ENCODE measurements around the gene FKRP.

FKRP gene

DNA sequence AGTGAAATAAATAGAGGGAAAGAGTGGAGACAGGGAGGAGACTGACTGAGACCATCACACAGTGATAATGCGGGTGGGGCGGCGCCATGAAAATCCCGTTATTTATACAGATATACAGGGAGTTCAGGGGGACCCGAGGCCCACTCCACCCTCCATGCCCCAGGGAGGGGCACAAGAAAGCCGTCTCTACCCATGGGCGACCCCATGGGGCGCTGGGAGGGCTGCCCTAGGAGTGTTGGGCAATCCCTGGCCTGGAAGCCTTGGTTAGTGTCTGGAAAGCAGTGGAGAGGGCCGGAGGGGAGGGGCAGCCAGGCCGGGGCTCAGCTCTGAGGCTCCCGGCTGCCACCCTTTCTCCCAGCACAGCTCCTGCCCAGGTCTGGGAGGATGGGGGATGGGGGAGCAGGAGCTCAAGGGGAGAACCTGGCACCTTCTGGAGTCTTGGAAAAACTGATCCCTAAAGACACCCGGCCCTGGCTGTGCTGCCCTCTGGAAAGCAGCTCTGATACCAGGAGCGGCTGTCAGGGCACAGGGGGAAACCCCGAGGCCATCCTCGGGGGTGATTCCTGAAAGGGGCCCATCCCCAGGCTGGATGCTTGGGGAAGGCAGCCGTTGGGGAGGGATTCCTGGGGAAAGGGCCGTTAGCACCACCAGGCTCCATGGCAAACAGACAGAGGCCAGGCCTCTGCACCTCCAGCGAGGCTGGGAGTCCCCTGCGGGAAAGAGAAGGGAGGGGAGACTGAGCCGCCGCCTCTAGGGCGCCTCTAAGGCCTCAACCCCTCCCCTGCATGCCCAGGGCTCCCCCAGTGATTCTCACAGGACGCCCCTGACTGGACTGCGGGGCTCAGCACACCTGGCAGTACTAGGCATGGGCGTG lies 26.0 kb upstream of the FKRP start:
- no peak for DNase-seq (ENCODE audit: low read depth)

DNA sequence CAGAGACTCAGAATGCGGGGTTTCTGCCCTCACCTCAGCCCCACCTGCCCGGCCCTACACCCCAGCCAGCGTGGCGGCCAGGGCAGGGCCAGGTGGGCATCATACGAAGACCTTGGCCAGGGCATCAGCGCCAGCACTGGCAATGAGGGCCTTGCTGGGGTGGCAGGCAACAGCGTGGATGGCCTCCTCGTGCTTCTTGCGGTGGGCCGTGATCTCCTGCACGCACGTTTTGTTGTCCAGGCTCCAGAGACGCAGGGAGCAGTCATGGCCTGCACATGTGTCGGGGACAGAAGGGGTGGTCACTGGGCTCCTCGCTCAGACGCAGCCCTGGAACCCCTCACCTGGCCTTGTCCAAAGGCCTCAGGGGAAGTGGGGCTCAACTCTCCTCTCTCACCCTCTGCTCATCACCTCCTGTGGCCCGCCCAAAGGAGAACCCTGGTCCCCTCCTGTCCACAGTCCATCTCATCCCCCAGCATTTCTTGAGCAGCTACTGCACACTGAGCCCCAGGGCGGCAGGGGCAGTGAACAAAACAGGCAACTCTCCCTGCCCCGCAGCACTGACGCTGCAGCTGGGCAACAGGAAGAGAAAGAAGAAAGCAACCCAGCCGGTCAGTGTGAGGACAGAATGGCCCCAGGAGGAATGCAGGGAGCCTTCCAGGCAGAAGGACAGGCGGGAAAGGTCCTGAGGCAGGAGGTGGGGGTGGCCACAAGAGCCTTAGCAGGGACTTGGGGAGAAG lies 25.2 kb upstream of the FKRP start:
- DNase-seq (ENCODE audit: low read depth) = no peak

DNA sequence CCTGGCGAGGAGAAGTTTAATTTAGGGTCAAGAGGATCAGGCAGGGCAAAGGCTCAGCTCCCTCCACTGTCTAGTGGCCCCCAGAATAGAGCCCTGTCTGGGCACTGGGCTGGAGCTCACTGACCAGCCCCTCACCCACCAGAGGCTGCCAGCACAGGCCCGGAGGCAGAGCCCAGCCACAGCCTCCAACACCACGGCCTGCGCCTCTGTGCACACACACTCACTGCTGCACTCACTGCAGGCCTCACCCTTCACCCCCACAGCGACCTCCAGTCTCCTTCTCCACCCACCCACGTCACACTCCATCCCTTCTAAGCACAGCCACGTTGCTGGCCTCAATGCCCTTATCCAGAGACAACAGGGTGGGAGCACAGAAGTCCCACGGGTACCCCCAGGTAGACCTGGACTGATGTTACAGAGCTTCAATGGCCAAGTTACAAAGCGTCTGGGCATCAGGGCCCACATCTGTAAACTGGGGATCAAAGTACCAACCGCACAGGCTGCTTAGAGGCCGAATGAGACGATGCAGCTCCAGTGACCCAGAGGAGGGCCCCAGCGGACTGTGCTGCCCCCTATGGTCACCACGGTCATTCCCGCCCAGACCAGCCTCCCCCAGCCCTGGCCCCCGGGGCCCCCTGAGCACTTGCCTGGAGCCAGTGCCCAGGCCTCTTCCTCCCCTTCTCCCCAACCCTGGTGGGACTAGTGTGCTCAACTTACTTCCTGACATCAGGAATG lies 24.4 kb upstream of the FKRP start:
- no peak for DNase-seq (ENCODE audit: low read depth)

DNA sequence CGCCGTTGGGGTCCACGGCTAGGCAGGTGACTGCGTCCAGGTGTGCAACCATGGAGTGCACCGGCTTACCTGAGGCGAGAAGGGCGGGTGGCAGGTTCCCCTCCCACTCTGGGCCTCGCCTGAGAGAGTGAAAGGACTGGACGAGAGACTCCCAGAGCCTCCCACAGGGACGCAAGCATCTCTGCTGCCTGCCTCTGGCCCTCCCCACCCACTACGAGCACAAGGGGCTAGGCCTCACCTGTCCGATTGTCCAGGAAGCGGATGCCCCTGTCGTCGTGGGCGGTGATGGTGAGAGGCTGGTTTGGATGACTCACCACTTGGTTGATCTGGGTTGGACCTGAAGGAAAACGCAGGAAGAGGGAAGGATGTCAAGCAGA lies 23.9 kb upstream of the FKRP start:
- no peak for DNase-seq (ENCODE audit: low read depth)

DNA sequence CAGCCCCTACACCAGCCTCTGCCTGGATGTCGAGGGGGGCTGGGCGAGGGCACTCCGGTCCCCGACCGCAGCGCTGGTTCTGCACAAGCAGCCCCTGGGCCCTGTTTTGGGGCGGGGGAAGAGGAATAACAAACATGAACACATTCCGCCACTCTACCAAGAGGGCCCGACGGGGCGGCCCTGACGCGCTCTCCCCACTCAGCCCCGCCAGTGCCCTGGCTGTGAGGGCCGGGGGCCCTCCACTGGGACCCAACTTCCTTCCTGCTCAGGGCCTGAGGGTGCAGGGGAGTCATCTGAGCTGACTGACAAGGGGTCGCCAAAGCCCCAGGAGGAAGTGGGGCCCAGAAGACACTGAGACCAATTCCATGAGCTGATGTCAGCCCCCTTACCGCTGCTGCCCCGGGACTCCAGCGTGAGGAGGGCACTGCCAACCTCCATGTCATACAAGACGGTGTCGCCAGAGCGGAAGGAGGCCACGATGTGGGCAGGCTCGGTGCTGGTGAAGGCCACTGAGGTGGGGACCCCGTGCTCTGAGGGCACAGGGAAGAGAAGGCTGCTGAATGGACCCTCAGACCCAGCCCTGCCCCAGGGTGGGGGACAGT lies 23.3 kb upstream of the FKRP start:
- no peak for DNase-seq (ENCODE audit: low read depth)

DNA sequence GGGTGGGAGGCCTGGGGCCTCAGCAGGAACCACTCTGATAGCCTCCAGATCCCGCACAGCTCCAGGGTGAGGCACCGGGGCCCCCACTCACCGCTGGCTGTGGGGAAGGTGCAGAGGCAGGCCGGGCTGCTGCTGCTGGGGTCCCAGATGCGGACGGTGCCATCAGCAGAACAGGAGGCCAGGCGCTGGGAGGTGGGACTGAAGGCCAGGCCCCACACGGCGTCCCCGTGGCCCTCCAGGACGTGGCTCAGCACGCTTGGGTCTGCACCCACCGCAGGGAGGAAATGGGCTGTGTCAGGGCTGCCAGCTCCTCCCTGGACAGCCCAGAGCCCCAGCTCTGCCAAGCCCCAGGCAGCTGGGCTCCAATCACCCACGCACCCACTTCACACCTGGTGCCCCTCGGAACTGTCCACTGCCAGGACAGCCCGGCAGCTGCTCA lies 22.8 kb upstream of the FKRP start:
- DNase-seq (ENCODE audit: low read depth) = no peak

DNA sequence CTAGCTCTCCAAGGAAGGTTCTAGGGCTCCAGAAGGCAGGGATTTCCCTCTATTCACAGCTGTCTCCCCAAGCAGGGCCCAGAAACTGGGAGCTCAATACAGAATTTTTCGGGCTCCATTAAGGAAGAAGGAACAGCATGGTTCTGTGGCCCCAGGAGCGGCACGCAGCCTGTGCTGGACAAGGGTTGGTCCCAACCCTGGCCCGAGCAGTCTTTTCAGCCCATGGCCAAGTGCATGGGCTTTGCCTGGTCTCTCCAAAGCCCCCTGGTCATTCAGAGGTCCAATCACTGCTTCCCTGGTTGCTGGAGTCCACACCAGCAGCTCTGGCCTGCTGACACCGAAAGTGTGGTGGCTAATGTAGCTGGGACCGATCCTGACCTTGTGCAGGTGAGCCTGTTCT lies 22.4 kb upstream of the FKRP start:
- DNase-seq (ENCODE audit: low read depth) = no peak

DNA sequence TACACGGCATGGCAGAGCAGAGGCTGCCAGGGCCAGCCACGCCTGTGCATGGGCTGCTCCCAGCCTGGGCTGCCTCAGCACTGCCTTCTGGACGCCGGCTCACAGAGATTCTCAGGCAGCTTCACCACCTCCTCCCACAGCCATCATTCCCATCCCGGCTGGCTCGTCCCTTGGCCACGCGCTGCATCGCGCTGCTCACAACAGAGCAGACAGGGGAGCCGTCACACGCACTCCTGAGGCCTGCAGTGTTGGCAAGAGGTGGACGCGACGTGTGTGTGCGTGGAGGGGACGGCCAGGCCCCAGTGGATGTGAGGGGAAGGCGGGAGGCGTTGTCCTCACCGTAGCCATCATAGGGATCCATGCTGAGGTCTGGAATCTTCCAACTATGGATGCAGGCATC lies 21.4 kb upstream of the FKRP start:
- DNase-seq (ENCODE audit: low read depth) = no peak

DNA sequence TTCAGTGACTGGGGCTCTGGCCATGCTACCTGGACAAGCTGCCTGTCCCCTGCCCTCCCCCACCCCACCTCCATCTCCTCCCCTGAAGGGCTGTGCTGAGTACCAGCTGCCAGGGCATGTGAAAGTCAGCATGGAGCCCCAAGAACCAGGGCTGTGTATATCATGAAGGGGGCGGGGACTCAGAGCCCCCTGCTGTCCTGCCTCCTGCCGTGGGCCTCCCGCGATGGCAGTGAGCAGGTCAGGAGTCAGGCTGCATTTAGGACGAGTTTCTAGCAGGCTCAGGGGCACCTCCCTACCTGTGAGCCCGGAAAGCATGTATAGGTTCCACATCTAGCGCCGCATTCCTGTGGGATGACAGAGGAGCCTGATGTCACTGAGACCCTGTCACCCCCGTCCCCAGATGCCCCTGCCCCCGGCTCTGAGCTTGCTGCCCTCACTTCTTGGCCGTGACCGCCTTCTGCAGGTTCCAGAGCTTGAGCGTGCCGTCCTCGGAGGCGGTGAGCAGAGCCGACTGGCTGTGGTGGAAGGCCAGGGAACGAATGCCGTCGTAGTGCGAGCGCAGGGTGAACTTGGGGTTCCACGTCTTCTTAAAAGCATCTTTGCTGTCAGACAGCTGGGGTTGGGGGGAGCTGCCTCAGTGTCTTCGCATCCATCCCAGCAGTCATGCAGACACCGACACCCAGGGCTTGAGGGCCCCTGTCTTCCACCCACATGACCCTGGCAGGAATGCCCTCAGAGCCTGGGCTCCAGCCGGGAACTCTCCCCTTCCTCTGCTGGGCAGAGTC lies 20.6 kb upstream of the FKRP start:
- no peak for DNase-seq (ENCODE audit: low read depth)

DNA sequence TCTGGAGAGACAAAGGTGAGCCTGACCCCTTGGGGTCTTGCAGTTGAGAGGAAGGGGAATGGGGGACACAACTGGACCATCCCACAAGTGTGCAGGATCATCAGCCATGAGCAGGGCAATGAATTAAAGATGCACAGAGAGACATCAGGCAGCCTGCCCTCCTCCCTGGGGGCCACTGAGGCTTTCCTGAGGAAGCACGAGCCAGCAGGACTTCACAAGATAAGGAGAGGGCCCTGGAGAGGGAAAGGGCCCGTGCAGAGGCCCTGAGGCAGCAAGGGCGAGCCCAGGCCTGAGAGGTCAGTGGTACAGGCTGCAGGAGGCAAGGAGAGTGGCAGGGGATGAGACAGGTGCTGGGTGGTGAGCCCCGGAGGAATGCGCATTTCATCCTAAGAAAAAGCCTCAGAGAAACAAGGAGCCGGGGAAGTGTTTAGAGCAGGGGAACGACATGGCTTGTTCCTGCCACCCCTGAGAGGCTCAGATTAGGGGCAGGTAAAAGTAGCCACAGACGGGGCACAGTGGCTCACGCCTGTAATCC lies 19.9 kb upstream of the FKRP start:
- no peak for DNase-seq (ENCODE audit: low read depth)

DNA sequence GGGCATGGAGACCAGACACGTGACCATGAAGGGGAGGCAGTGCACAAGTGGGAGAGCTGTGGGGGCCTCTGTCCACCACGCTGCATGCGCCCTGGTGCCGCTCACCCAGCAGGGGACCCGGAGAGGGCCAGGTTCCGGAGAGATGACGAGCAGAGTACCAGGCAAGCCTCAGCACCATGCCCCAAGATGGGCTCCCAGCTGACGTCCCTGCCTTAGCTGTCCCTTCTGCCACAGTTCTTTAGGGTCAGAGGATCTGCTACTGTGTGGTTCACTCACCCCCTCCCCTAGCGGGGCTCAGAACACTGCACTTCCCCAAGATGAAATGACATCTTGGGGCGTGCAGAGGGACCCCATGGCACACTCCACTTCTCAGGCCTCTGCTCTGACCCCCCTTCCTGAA lies 19.3 kb upstream of the FKRP start:
- no peak for DNase-seq (ENCODE audit: low read depth)

DNA sequence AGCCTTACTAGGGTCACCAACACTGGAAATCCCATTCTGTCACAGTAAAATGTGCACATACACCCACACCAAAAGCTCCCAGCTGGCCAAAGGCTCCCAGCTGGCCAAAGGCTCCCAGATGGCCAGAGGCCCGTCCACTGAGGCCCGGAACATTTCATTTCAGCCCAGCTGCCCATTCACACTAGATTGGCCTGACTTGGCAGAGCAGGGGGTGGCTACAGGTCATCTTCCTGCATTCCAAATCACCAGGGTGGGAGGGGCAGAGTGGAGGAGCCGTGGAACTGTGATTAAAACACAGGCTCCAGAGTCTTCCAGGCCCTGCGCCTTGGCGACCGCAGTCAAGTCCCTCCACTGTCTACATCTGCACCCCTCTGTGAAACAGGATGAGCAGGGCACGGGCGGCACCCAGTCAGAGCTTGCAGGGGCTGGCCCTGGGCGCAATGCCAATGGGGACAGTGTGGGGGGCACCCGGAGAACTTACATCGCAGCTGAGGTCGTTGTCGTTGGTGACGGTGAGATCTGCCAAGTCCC lies 18.8 kb upstream of the FKRP start:
- DNase-seq (ENCODE audit: low read depth) = no peak

DNA sequence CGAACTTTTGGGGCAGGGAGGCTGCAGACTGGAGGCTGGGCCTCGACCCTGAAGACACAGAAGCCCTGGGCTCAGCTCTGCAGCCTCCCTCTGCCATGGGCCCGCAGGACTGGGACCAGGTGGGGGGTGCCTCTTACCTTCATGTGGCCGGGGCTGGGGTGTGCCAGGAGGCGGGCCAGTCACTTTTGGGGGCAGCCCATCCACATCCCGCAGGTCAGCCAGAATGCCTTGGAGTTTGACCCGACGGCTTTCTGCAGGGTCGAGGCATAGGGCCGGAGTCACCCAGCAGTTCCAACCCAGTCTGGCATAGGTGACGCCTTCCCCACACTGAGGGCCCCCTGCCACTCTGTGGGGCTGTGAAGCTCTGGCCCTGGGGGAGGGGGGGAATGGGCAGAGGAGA lies 18.1 kb upstream of the FKRP start:
- no peak for DNase-seq (ENCODE audit: low read depth)

DNA sequence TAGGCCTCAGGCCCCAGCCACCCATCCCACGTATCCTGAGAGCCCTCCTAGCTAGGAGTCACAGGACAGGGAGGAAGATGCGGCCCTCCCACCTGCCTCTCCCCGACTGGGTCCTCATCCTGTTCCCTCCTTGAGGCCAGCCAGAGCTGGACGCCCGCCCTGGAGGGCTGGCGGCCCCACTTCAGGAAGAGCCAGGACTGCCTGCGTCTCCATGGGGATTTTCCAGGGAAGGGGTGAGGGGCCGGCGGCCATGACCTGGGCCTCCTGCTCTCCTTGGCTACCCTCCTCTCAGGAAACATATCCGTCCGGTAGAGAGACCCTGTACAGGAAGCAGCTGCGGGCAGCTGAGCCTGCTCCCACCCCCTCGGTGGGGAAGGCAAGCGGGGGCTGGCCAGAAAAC lies 17.6 kb upstream of the FKRP start:
- DNase-seq (ENCODE audit: low read depth) = no peak

DNA sequence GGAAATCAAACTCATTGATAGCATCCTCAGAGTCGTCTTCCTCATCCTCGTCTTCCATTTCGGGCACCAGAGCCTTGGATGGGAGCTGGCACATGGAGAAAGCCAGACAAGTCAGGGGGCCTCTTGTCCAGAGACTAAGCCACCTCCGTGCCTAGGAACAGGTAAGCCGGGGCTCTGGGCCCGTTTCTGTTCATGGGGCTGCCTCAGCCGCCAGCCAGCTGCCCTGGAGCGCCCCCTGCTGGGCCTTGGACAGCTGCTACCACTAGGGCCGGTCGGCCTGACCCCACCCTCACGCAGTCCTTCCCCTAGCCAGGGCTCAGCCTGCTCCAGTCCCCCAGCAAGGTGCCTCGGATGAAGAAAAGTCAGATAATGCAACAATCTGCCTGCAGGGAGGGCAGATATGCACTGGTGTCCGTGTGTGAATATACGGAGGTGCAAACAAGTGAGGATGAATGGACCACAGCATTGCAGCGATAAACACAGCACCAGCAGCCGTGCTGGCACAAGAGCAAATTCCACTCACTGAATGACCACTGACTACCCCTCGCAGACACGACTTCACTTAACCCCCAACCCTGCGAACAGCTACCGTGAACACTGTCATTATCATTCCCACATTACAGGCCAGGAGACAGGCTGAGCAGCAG lies 17.0 kb upstream of the FKRP start:
- peak; percentile 66 for DNase-seq (ENCODE audit: low read depth)

DNA sequence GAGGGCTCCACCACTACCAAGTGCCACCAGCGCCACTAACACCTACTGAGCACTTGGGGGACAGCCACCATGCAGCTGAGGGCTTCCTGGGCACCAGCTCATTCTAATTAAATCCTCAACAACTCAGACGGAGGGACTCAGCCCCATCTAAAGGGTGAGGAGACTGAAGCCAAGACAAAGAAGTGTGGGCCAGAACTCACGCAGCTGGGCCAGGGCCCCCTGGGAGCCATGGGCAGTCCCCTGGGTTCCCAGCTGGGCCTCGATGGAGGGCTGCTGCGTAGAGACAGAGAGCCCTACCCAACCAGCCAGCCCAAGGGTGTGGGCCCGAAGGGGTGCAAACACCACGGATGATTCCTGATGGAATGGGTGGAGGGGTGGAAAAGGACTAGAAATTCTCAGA lies 16.2 kb upstream of the FKRP start:
- no peak for DNase-seq (ENCODE audit: low read depth)

DNA sequence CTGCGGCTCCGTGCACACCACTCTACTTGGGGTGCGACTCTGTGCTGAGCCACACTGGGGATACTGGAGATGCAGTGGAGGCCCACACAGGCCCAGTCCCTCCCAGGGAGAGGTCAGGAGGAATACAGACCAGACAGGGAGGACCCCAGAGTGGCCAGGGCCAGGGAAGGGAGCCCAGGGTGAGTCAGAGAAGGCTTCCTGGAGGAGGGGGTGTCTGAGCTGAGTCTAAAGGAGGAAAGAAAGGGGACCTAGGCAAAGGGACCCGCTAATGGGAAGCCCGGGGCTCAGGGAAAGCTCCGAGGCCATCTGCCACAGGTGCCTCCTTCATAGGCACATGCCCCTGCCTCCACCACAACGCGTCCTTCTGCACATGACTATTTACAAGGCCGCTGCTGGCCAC lies 15.7 kb upstream of the FKRP start:
- no peak for DNase-seq (ENCODE audit: low read depth)

DNA sequence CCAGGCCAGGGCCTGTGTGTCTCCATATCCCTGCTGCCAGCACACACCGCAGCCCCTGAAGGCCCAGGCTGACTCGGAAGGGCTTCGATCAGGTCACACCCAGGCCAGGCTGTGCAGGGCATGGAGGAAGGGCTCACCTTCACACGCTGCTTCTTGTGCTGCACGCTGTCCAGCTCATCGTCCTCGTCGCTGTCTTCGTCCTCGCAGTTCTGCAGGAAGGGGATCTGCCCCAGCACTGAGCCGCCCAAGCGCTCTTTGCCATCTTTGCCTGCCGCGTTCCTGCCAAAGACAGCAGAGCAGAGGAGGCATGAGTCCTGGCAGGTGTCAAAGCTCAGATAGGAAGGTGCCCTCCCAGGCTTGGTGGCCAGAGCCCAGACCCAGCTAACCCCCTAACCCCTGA lies 15.3 kb upstream of the FKRP start:
- DNase-seq (ENCODE audit: low read depth) = no peak

DNA sequence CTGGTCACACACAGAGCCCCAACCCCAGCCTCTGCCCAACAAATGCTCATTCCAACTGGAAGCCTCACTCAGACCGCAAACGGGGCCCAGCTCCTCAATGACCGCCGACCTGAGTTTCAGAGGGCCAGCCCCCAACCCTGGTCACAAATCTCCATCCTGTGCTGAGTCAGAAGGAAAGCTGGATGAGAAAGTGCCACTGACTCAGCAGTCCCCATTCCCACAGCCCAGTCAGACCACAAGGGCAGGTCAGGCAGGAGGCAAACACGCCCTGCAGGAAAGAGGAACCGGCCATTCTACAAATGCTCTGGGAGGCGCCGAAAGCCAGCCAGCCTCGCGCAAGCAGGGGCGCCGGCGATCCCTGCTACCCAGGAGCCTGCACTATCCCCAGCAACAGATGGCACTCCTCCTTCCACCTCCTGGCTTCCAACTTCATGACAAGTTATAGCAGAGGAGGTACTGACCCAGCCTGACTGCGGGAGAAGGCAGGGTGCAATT lies 14.8 kb upstream of the FKRP start:
- DNase-seq (ENCODE audit: low read depth) = no peak

DNA sequence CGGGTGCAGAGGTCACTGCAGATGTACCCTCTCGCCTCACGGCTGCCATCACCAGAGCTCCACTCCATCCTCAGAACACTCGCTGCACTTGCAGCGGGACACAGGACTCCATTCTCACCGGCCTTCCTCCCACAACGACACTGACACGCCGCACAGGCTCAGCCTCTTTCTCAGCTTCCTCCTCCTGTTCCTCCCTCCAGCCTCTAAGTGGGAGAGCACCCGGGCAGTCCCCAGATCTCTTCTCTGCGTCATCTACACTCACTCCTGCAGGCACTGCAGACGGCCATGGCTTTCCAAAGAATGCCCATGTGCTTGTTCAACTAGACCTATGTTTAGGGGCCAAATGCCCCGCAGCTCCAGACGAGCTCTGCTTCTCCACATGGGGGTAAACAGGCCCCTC lies 14.3 kb upstream of the FKRP start:
- no peak for DNase-seq (ENCODE audit: low read depth)

All from stimulated activated CD4-positive, alpha-beta T cell treated with anti-CD3 and anti-CD28 coated beads, Interleukin-2, amount 100 ng/mL, for 4 hours (primary cell).